Fibroblast of skin of scalp (primary cell): Measurements from ENCODE around the gene NDUFA8.

Source experiments
- DNase-seq: peaks from one replicate; pipeline ENCODE4 v3.0.0-alpha.2; 2013

The NDUFA8 gene

GRCh38 chr9:122184551-122184950 lies 25.0 kb upstream of the NDUFA8 start:
- no peak for DNase-seq

- no peak for DNase-seq
Observed at GRCh38 chr9:122183501-122183900, 23.9 kb upstream of the NDUFA8 start.

GRCh38 chr9:122180633-122181032 lies 21.1 kb upstream of the NDUFA8 start:
- peak; percentile 48 for DNase-seq

GRCh38 chr9:122179690-122180074 lies 20.1 kb upstream of the NDUFA8 start:
- DNase-seq, result peak; percentile 50

GRCh38 chr9:122179054-122179689 lies 19.6 kb upstream of the NDUFA8 start:
- no peak for DNase-seq

GRCh38 chr9:122176916-122177315 lies 17.3 kb upstream of the NDUFA8 start:
- DNase-seq, result no peak

GRCh38 chr9:122173670-122174069 lies 14.1 kb upstream of the NDUFA8 start:
- DNase-seq, result no peak

GRCh38 chr9:122172131-122172530 lies 12.6 kb upstream of the NDUFA8 start:
- no peak for DNase-seq

- DNase-seq, result no peak
Observed at GRCh38 chr9:122168356-122168755, 8.8 kb upstream of the NDUFA8 start.

- no peak for DNase-seq
Observed at GRCh38 chr9:122164286-122164685, 4.7 kb upstream of the NDUFA8 start.

- DNase-seq, result no peak
Observed at GRCh38 chr9:122162415-122162814, 2.8 kb upstream of the NDUFA8 start.

- DNase-seq, result no peak
Observed at GRCh38 chr9:122159925-122160246, 307 bp upstream of the NDUFA8 start.

GRCh38 chr9:122158202-122158601 lies 1.4 kb downstream of the NDUFA8 start:
- peak; percentile 40 for DNase-seq

GRCh38 chr9:122155796-122156195 lies 3.8 kb downstream of the NDUFA8 start:
- no peak for DNase-seq

- no peak for DNase-seq
Observed at GRCh38 chr9:122151267-122151828, 8.2 kb downstream of the NDUFA8 start.

- no peak for DNase-seq
Observed at GRCh38 chr9:122145592-122145863, 14.1 kb downstream of the NDUFA8 start.

- no peak for DNase-seq
Observed at GRCh38 chr9:122144836-122145591, 14.6 kb downstream of the NDUFA8 start.

GRCh38 chr9:122143876-122144405 lies 15.6 kb downstream of the NDUFA8 start:
- DNase-seq, result no peak

GRCh38 chr9:122143296-122143695 lies 16.3 kb downstream of the NDUFA8 start:
- DNase-seq, result no peak

GRCh38 chr9:122141671-122142070 lies 17.9 kb downstream of the NDUFA8 start:
- DNase-seq, result no peak

GRCh38 chr9:122140368-122141193 lies 19.0 kb downstream of the NDUFA8 start:
- DNase-seq, result no peak

- no peak for DNase-seq
Observed at GRCh38 chr9:122138560-122139268, 20.9 kb downstream of the NDUFA8 start.

GRCh38 chr9:122135529-122135859 lies 24.1 kb downstream of the NDUFA8 start:
- DNase-seq, result no peak
